WTC11 (cell line): ENCODE measurements around the gene PIK3IP1. TPM values are rescaled to one million over a fixed set of nuclear protein-coding genes. Genes with fewer than 3 reads are reported as not detected.

Experiments used
- ATAC-seq: fragments of 200-7000 bp; cut with Tn5 transposase; 2 replicates; pipeline ENCODE4 v1.10.0; 2021; ENCODE audit warnings: mild to moderate bottlenecking, moderate library complexity
- CTCF ChIA-PET: fragments of 300-600 bp; sonication (Branson Sonifier 250); formaldehyde crosslinking; loops from one replicate; lab custom pipeline; 2021; ENCODE audit warnings: antibody characterized with exemption; lab: Charles Lee
- POLR2A ChIA-PET: fragments of 350-600 bp; sonication (Branson Sonifier 250); formaldehyde crosslinking; loops from one replicate; lab custom pipeline; 2021; ENCODE audit warnings: antibody characterized with exemption; lab: Charles Lee
- DNase-seq: peaks from one replicate; pipeline ENCODE4 v3.0.0; 2021; ENCODE audit warnings: low spot score
- H3K27ac Mint-ChIP-seq: 2 replicates; pipeline ENCODE4 v1.8.0; 2021; ENCODE audit warnings: mixed read lengths
- H3K27me3 Mint-ChIP-seq: 2 replicates; pipeline ENCODE4 v1.8.0; 2021; ENCODE audit warnings: low read depth, mild to moderate bottlenecking, moderate library complexity, mixed read lengths
- H3K36me3 Mint-ChIP-seq: 2 replicates; pipeline ENCODE4 v1.8.0; 2021; ENCODE audit warnings: mixed read lengths
- H3K4me1 Mint-ChIP-seq: 2 replicates; pipeline ENCODE4 v1.8.0; 2022; ENCODE audit warnings: mixed read lengths
- H3K4me3 Mint-ChIP-seq: 2 replicates; pipeline ENCODE4 v1.8.0; 2021; ENCODE audit warnings: mild to moderate bottlenecking, moderate library complexity, mixed read lengths
- H3K9me3 Mint-ChIP-seq: 2 replicates; pipeline ENCODE4 v1.8.0; 2021; ENCODE audit warnings: mixed read lengths
- AR ChIP-seq: fragments of 250-450 bp; sonication (Bioruptor Pico); IDR thresholded peaks from 2 replicates; pipeline ENCODE4 v1.9.0; 2021; ENCODE audit warnings: mild to moderate bottlenecking
- ATF1 ChIP-seq: sonication (generic); formaldehyde crosslinking; IDR thresholded peaks from 2 replicates; pipeline ENCODE4 v1.8.1; 2023; ENCODE audit warnings: mild to moderate bottlenecking, moderate library complexity, missing genetic modification reagents
- ATF3 ChIP-seq: sonication (generic); formaldehyde crosslinking; conservative IDR thresholded peaks from 2 replicates; pipeline ENCODE4 v1.8.1; 2022; ENCODE audit warnings: mild to moderate bottlenecking, missing genetic modification reagents
- CREB1 ChIP-seq: sonication (generic); formaldehyde crosslinking; IDR thresholded peaks from 2 replicates; pipeline ENCODE4 v1.8.0; 2023; ENCODE audit warnings: mild to moderate bottlenecking, missing genetic modification reagents
- CREM ChIP-seq: sonication (generic); formaldehyde crosslinking; IDR thresholded peaks from 2 replicates; pipeline ENCODE4 v1.8.1; 2022; ENCODE audit warnings: mild to moderate bottlenecking, missing genetic modification reagents, moderate library complexity
- E2F1 ChIP-seq: sonication (generic); formaldehyde crosslinking; IDR thresholded peaks from 2 replicates; pipeline ENCODE4 v1.8.0; 2022; ENCODE audit warnings: mild to moderate bottlenecking, missing genetic modification reagents
- E2F4 ChIP-seq: sonication (generic); formaldehyde crosslinking; IDR thresholded peaks from 2 replicates; pipeline ENCODE4 v1.8.1; 2022; ENCODE audit warnings: low read depth, mild to moderate bottlenecking, moderate library complexity, missing genetic modification reagents, borderline replicate concordance
- ERG ChIP-seq: fragments of 250-450 bp; sonication (Bioruptor Pico); IDR thresholded peaks from 2 replicates; pipeline ENCODE4 v1.8.0; 2021; ENCODE audit warnings: mild to moderate bottlenecking
- FOXP4 ChIP-seq: sonication (generic); formaldehyde crosslinking; IDR thresholded peaks from 2 replicates; pipeline ENCODE4 v1.8.0; 2022; ENCODE audit warnings: mild to moderate bottlenecking, missing genetic modification reagents
- GRHL2 ChIP-seq: fragments of 250-450 bp; sonication (Bioruptor Pico); IDR thresholded peaks from 2 replicates; pipeline ENCODE4 v1.8.0; 2022; ENCODE audit warnings: mild to moderate bottlenecking, moderate library complexity; ENCODE audit not compliant: insufficient replicate concordance, severe bottlenecking
- IRF1 ChIP-seq: sonication (generic); formaldehyde crosslinking; IDR thresholded peaks from 2 replicates; pipeline ENCODE4 v1.8.0; 2023; ENCODE audit warnings: missing genetic modification reagents
- NFATC4 ChIP-seq: fragments of 250-450 bp; sonication (Bioruptor Pico); IDR thresholded peaks from 2 replicates; pipeline ENCODE4 v1.9.0; 2021; ENCODE audit warnings: mild to moderate bottlenecking
- PRDM15 ChIP-seq: sonication (generic); formaldehyde crosslinking; IDR thresholded peaks from 2 replicates; pipeline ENCODE4 v1.8.0; 2022; ENCODE audit warnings: missing genetic modification reagents
- PREB ChIP-seq: sonication (generic); formaldehyde crosslinking; IDR thresholded peaks from 2 replicates; pipeline ENCODE4 v1.8.1; 2022; ENCODE audit warnings: mild to moderate bottlenecking, missing genetic modification reagents, moderate library complexity, borderline replicate concordance
- RORB ChIP-seq: fragments of 250-450 bp; sonication (Bioruptor Pico); IDR thresholded peaks from 2 replicates; pipeline ENCODE4 v1.9.0; 2021; ENCODE audit warnings: mild to moderate bottlenecking
- SOX15 ChIP-seq: fragments of 250-450 bp; sonication (Bioruptor Pico); IDR thresholded peaks from 2 replicates; pipeline ENCODE4 v1.9.0; 2021; ENCODE audit warnings: mild to moderate bottlenecking
- STAT6 ChIP-seq: sonication (generic); formaldehyde crosslinking; conservative IDR thresholded peaks from 2 replicates; pipeline ENCODE4 v1.8.1; 2023; ENCODE audit warnings: mild to moderate bottlenecking, low read depth, missing genetic modification reagents, moderate library complexity
- total RNA-seq: library from RNA; stranded (reverse); gene quantifications from 3 replicates; pipeline ENCODE4 v1.2.3, GENCODE V29; 2021

The PIK3IP1 gene
- total RNA-seq, 1 experiment from 2014 or later, result 2.0 TPM

GRCh38 chr22:31248965-31249958 is 43.0 kb downstream of the PIK3IP1 start:
- Mint-ChIP-seq H3K36me3 (no peaks in the 10 kb centered on the region), H3K4me3 (no peak overlapping the region), H3K4me1 (peaks cover 35% of the 10 kb centered on the region), H3K9me3 (no peaks in the 10 kb centered on the region), H3K27me3 (no peaks in the 10 kb centered on the region), H3K27ac (peak overlapping the region; percentile 79; the same call in 1 of the 2 replicates)
- TF ChIP-seq E2F4 (CRISPR knock-in tag) (no peak), STAT6 (CRISPR knock-in tag) (no peak), CREM (no peak), CREB1 (CRISPR knock-in tag) (no peak), AR (CRISPR knock-in tag) (no peak), PREB (CRISPR knock-in tag) (no peak), NFATC4 (no peak), GRHL2 (CRISPR knock-in tag) (no peak), FOXP4 (CRISPR knock-in tag) (no peak), RORB (CRISPR knock-in tag) (no peak), PRDM15 (CRISPR knock-in tag) (no peak), IRF1 (CRISPR knock-in tag) (no peak), E2F1 (no peak), ATF1 (no peak), ERG (no peak), ATF3 (CRISPR knock-in tag) (no peak), SOX15 (no peak)
- ChIA-PET CTCF (interaction anchor here (1.2 to 6.2 kb wide), 7 partner anchors 24 to 142 kb away, joined by 3 to 53 read pairs (median 8); partner anchors contain the start of genes LIMK2 and SELENOM), POLR2A (interaction anchor here (1.3 kb wide), 1 partner anchor 24 kb away, joined by 5 read pairs; no protein-coding TSS in a partner anchor)
- DNase-seq (no peak), ATAC-seq (no peak)
